BJ (cell line): ENCODE results near the gene MAGT1. TPM values are rescaled to one million over a fixed set of nuclear protein-coding genes. Genes with fewer than 3 reads are reported as not detected.
"Not testable (repeated sequence)": the region's sequence is repeated elsewhere in the genome, so short reads cannot be mapped to it uniquely, and the experiment has no call there.

Experiments used
- CTCF ChIA-PET: fragments of 350-600 bp; formaldehyde crosslinking; extraction: SDS; loops from one replicate; lab custom pipeline; 2021; ENCODE audit warnings: antibody characterized with exemption, inconsistent platforms; lab: Yijun Ruan, JAX
- POLR2A ChIA-PET: fragments of 300-600 bp; sonication (Branson Sonifier 250); formaldehyde crosslinking; extraction: SDS; loops from one replicate; lab custom pipeline; 2021; ENCODE audit warnings: antibody characterized with exemption; lab: Charles Lee
- DNase-seq: peaks from one replicate; pipeline ENCODE4 v3.0.0-alpha.2; 2011; ENCODE audit warnings: low read depth
- H3K27me3 ChIP-seq: 2 replicates; pipeline ENCODE4 v1.6.0; 2011; ENCODE audit warnings: low read length; ENCODE audit not compliant: control insufficient read depth, insufficient read depth
- H3K36me3 ChIP-seq: 2 replicates; pipeline ENCODE4 v1.5.1; 2011; ENCODE audit warnings: low read length; ENCODE audit not compliant: control insufficient read depth, insufficient read depth
- H3K4me3 ChIP-seq: 2 replicates; pipeline ENCODE4 v1.5.1; 2011; ENCODE audit warnings: low read depth, mild to moderate bottlenecking, control low read depth, low read length
- CTCF ChIP-seq: IDR thresholded peaks from 2 replicates; pipeline ENCODE4 v1.5.1; 2011; ENCODE audit warnings: low read depth, mild to moderate bottlenecking, control low read depth, inconsistent platforms, low read length, moderate library complexity; ENCODE audit not compliant: insufficient read depth
- polyA plus RNA-seq: library from polyadenylated mRNA; depleted of rRNA; stranded (reverse); fragments of >200 nt; gene quantifications from 2 replicates; pipeline ENCODE4 v1.2.3, GENCODE V29; 2011

Gene MAGT1
- polyA plus RNA-seq, 1 experiment = 38.2 TPM

- CTCF ChIA-PET = no interaction called here
- POLR2A ChIA-PET = no interaction called here
- no peak for TF ChIP-seq CTCF
- Histone ChIP-seq H3K4me3 (no peak overlapping the region), H3K36me3 (no peaks in the 10 kb centered on the region), H3K27me3 (no peaks in the 10 kb centered on the region)
- no peak for DNase-seq
These were observed 40.7 kb upstream of the MAGT1 start for GRCh38 chrX:77935886-77936285.

- TF ChIP-seq CTCF = no peak
- Histone ChIP-seq H3K36me3 (no peaks in the 10 kb centered on the region), H3K27me3 (no peaks in the 10 kb centered on the region), H3K4me3 (no peak overlapping the region)
- ChIA-PET CTCF (no interaction called here), POLR2A (no interaction called here)
- no peak for DNase-seq
These were observed 35.3 kb upstream of the MAGT1 start for GRCh38 chrX:77930581-77930980.

GRCh38 chrX:77925764-77926163 is 30.5 kb upstream of the MAGT1 start:
- ChIA-PET POLR2A (no interaction called here), CTCF (no interaction called here)
- no peak for TF ChIP-seq CTCF
- Histone ChIP-seq H3K4me3 (no peak overlapping the region), H3K27me3 (no peaks in the 10 kb centered on the region), H3K36me3 (no peaks in the 10 kb centered on the region)
- DNase-seq = no peak

- Histone ChIP-seq H3K36me3 (no peaks in the 10 kb centered on the region), H3K4me3 (no peak overlapping the region), H3K27me3 (no peaks in the 10 kb centered on the region)
- ChIA-PET CTCF (no interaction called here), POLR2A (no interaction called here)
- DNase-seq = no peak
- TF ChIP-seq CTCF = no peak
These were observed 29.2 kb upstream of the MAGT1 start for GRCh38 chrX:77924320-77924859.

- Histone ChIP-seq H3K4me3 (no peak overlapping the region), H3K36me3 (no peaks in the 10 kb centered on the region), H3K27me3 (no peaks in the 10 kb centered on the region)
- POLR2A ChIA-PET = no interaction called here
- DNase-seq = no peak
- CTCF ChIA-PET = no interaction called here
- no peak for TF ChIP-seq CTCF
These were observed 27.6 kb upstream of the MAGT1 start for GRCh38 chrX:77922787-77923186.

GRCh38 chrX:77919370-77919769 is 24.1 kb upstream of the MAGT1 start:
- POLR2A ChIA-PET, CTCF ChIA-PET, H3K4me3 ChIP-seq, H3K36me3 ChIP-seq, H3K27me3 ChIP-seq, DNase-seq: not testable (repeated sequence)
